CD4-positive, alpha-beta T cell treated with Interleukin-4 for 4 hours (primary cell): ENCODE results near the gene MAGOH.
"Not testable (repeated sequence)": the region's sequence is repeated elsewhere in the genome, so short reads cannot be mapped to it uniquely, and the experiment has no call there.

ENCODE experiments used
- DNase-seq: peaks from one replicate; pipeline ENCODE4 v3.0.0-alpha.2; 2020

Gene MAGOH

GRCh38 chr1:53238197-53239155 is at the start of gene MAGOH:
MAGOH (minus strand) TSS chr1:53238518; CDS start chr1:53238448, 70 bp downstream.
- peak; percentile 93 for DNase-seq

GRCh38 chr1:53286955-53287354 is 48.6 kb upstream of the MAGOH start:
- DNase-seq, result no peak

GRCh38 chr1:53285969-53286760 is 47.8 kb upstream of the MAGOH start:
- DNase-seq, result no peak

- no peak for DNase-seq
Observed at GRCh38 chr1:53285546-53285945, 47.2 kb upstream of the MAGOH start.

GRCh38 chr1:53284224-53285020 is 46.1 kb upstream of the MAGOH start:
- DNase-seq, result no peak

GRCh38 chr1:53283156-53283555 is 44.8 kb upstream of the MAGOH start:
- DNase-seq, result not testable (repeated sequence)

- no peak for DNase-seq
Observed at GRCh38 chr1:53281133-53281532, 42.8 kb upstream of the MAGOH start.

- no peak for DNase-seq
Observed at GRCh38 chr1:53280496-53280895, 42.2 kb upstream of the MAGOH start.

GRCh38 chr1:53279296-53280200 is 41.2 kb upstream of the MAGOH start:
- no peak for DNase-seq

- DNase-seq, result peak; percentile 57
Observed at GRCh38 chr1:53278298-53278725, 40.0 kb upstream of the MAGOH start.

GRCh38 chr1:53277326-53277725 is 39.0 kb upstream of the MAGOH start:
- DNase-seq, result no peak

- no peak for DNase-seq
Observed at GRCh38 chr1:53276902-53277281, 38.6 kb upstream of the MAGOH start.

GRCh38 chr1:53276153-53276901 is 38.0 kb upstream of the MAGOH start:
- DNase-seq, result no peak

- DNase-seq, result no peak
Observed at GRCh38 chr1:53275566-53275965, 37.2 kb upstream of the MAGOH start.

- DNase-seq, result no peak
Observed at GRCh38 chr1:53274541-53275185, 36.3 kb upstream of the MAGOH start.

- DNase-seq, result no peak
Observed at GRCh38 chr1:53274026-53274425, 35.7 kb upstream of the MAGOH start.

- DNase-seq, result no peak
Observed at GRCh38 chr1:53273526-53273925, 35.2 kb upstream of the MAGOH start.

- DNase-seq, result no peak
Observed at GRCh38 chr1:53272349-53272748, 34.0 kb upstream of the MAGOH start.

GRCh38 chr1:53271446-53272090 is 33.2 kb upstream of the MAGOH start:
- DNase-seq, result no peak

- DNase-seq, result no peak
Observed at GRCh38 chr1:53270873-53271272, 32.6 kb upstream of the MAGOH start.
